ENCODE data around the gene PRPF6. TPM values are rescaled to one million over a fixed set of nuclear protein-coding genes. Genes with fewer than 3 reads are reported as not detected.

PRPF6 gene
- total and polyA plus RNA-seq, 2 of the 13 experiments (the other 11 are each of a cell fraction or from before 2014, with no cell fraction given): 63.7 to 101 TPM

DNA sequence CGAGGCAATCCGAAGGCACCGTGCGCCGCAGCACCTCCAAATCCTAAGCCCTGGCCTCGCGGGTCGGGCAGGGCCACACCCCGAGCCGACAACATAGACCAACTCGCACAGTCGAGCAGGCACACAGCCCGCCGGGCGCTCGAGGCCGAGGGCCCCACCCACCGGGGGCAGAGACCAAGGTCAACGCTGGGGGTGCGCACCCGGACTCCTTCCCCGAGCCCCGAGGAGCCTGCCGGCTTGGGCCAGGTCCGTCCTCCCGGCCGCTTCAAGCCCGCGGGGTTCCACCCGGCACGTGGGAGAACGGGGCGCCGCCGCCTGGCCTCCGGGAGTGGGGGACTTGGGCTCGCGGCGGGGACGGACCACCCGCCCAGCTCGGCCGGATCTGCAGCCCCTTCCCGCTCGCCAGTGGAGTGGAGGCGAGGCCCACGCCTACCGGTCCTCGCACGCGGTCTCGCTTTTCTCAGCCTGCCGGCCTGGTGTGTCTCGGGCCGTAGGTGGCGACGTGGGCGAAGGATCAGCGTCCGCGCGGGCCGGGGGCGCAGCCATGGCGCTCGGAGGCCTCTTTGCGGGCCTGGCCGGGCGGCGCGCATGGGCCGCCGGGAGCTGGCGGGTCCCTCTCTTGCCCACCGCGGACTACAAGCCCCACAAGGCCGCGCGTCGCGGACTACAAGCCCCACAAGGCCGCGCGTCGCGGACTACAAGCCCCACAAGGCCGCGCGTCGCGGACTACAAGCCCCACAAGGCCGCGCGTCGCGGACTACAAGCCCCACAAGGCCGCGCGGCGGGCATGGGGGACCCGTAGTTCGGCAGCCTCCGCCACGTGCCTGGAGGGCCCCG, 24.9 kb upstream of the PRPF6 start, which contains the start of gene UCKL1 (continued):
- TF ChIP-seq RNF219 (CRISPR knock-in tag; IDR thresholded peaks at IDR 0.05) (no peak), MZF1 (CRISPR knock-in tag; IDR thresholded peaks at IDR 0.05; ENCODE audit: borderline replicate concordance) (peak; percentile 24; the same call in 1 of the 2 replicates), MTF2 (CRISPR knock-in tag; IDR thresholded peaks at IDR 0.05; ENCODE audit: borderline replicate concordance) (peak; percentile 62; the same call in 1 of the 2 replicates), PPARG (CRISPR knock-in tag; conservative IDR thresholded peaks at IDR 0.05) (peak; percentile 81; the same call in 1 of the 2 replicates), RELA (CRISPR knock-in tag; IDR thresholded peaks at IDR 0.05) (peak; percentile 93), REXO4 (CRISPR knock-in tag; IDR thresholded peaks at IDR 0.05; ENCODE audit: borderline replicate concordance) (peak; percentile 66), NCOR1 (IDR thresholded peaks at IDR 0.05; ENCODE audit: borderline replicate concordance, low read length) (peak; percentile 92), DNMT1 (CRISPR knock-in tag; IDR thresholded peaks at IDR 0.05) (peak; percentile 98), NFE2L2 (IDR thresholded peaks at IDR 0.05; ENCODE audit: low read length) (no peak), JUN (CRISPR knock-in tag; IDR thresholded peaks at IDR 0.05) (peak; percentile 95), TBX3 (IDR thresholded peaks at IDR 0.05; ENCODE audit: borderline replicate concordance) (peak; percentile 40; the same call in 1 of the 2 replicates), ZNF570 (CRISPR knock-in tag; IDR thresholded peaks at IDR 0.05; ENCODE audit: borderline replicate concordance) (peak; percentile 44; the same call in 1 of the 2 replicates), ZNF841 (CRISPR knock-in tag; IDR thresholded peaks at IDR 0.05; ENCODE audit: borderline replicate concordance) (peak; percentile 85; the same call in 1 of the 2 replicates), RERE (CRISPR knock-in tag; IDR thresholded peaks at IDR 0.05; ENCODE audit: low read depth) (peak; percentile 44), CEBPB (IDR thresholded peaks at IDR 0.05; ENCODE audit: borderline replicate concordance, low read depth, low read length) (no peak)
- TF ChIP-seq, protein P1, sequence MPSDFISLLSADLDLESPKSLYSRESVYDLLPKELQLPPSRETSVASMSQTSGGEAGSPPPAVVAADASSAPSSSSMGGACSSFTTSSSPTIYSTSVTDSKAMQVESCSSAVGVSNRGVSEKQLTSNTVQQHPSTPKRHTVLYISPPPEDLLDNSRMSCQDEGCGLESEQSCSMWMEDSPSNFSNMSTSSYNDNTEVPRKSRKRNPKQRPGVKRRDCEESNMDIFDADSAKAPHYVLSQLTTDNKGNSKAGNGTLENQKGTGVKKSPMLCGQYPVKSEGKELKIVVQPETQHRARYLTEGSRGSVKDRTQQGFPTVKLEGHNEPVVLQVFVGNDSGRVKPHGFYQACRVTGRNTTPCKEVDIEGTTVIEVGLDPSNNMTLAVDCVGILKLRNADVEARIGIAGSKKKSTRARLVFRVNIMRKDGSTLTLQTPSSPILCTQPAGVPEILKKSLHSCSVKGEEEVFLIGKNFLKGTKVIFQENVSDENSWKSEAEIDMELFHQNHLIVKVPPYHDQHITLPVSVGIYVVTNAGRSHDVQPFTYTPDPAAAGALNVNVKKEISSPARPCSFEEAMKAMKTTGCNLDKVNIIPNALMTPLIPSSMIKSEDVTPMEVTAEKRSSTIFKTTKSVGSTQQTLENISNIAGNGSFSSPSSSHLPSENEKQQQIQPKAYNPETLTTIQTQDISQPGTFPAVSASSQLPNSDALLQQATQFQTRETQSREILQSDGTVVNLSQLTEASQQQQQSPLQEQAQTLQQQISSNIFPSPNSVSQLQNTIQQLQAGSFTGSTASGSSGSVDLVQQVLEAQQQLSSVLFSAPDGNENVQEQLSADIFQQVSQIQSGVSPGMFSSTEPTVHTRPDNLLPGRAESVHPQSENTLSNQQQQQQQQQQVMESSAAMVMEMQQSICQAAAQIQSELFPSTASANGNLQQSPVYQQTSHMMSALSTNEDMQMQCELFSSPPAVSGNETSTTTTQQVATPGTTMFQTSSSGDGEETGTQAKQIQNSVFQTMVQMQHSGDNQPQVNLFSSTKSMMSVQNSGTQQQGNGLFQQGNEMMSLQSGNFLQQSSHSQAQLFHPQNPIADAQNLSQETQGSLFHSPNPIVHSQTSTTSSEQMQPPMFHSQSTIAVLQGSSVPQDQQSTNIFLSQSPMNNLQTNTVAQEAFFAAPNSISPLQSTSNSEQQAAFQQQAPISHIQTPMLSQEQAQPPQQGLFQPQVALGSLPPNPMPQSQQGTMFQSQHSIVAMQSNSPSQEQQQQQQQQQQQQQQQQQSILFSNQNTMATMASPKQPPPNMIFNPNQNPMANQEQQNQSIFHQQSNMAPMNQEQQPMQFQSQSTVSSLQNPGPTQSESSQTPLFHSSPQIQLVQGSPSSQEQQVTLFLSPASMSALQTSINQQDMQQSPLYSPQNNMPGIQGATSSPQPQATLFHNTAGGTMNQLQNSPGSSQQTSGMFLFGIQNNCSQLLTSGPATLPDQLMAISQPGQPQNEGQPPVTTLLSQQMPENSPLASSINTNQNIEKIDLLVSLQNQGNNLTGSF (CRISPR knock-in tag; IDR thresholded peaks at IDR 0.05): peak; percentile 97

Data from HepG2 (cell line).